ENCODE measurements around the gene MARCKSL1. TPM values are rescaled to one million over a fixed set of nuclear protein-coding genes. Genes with fewer than 3 reads are reported as not detected.
A peak's percentile ranks its signal among the peaks of the same experiment; 100 is the strongest.

Gene MARCKSL1
- total and polyA plus RNA-seq, 2 donors (not counting 1 experiment from before 2014, with no cell fraction given): 73.2 to 106 TPM

- Histone ChIP-seq H3K4me1 (ENCODE audit: control insufficient read depth in 2 of 2, insufficient read depth in 2 of 2, low read length in 2 of 2) (peaks cover 21 to 24% of the 10 kb centered on the region in 2 donors), H3K4me2 (replicated peaks; ENCODE audit: low read depth, low read length, poor library complexity, severe bottlenecking) (no peak overlapping the region), H3K27ac (ENCODE audit: low read length in 2 of 2) (no peak overlapping the region), H4K20me1 (ENCODE audit: control insufficient read depth, insufficient read depth, low read length, poor library complexity, severe bottlenecking) (peaks cover 10% of the 10 kb centered on the region), H3K4me3 (ENCODE audit: control extremely low read depth in 1 of 5, extremely low read depth in 1 of 5, insufficient read depth in 1 of 5, low read depth in 2 of 5, low read length in 4 of 5) (no peak overlapping the region), H3K79me2 (ENCODE audit: control insufficient read depth, insufficient read depth, low read length) (peaks cover 56% of the 10 kb centered on the region), H3K9me3 (ENCODE audit: control extremely low read depth in 1 of 3, control insufficient read depth in 2 of 3, insufficient read depth in 1 of 3, low read length in 2 of 3) (no peaks in the 10 kb centered on the region), H3K9ac (ENCODE audit: low read length) (no peak overlapping the region), H2AFZ (ENCODE audit: insufficient read depth, low read depth, low read length, poor library complexity, severe bottlenecking) (no peak overlapping the region), H3K36me3 (replicated peaks in 1 of 2; ENCODE audit: control extremely low read depth in 1 of 2, control insufficient read depth in 1 of 2, extremely low read depth in 1 of 2, insufficient read depth in 2 of 2, low read length in 1 of 2) (peaks cover 4 to 80% of the 10 kb centered on the region in 2 experiments), H3K27me3 (replicated peaks in 1 of 4; ENCODE audit: control extremely low read depth in 1 of 4, control insufficient read depth in 3 of 4, insufficient read depth in 4 of 4, low read length in 3 of 4) (no peaks in the 10 kb centered on the region)
- CTCF ChIA-PET: interaction anchor here (1.9 kb wide), 1 partner anchor 112 kb away, joined by 5 read pairs; no protein-coding TSS in a partner anchor
- Mint-ChIP-seq H3K4me3 (no peak overlapping the region), H3K27me3 (no peaks in the 10 kb centered on the region), H3K27ac (no peak overlapping the region), H3K9me3 (ENCODE audit: insufficient read depth) (no peaks in the 10 kb centered on the region), H3K4me1 (peaks cover 24% of the 10 kb centered on the region)
- POLR2A ChIA-PET: no interaction called here
- WGBS (ENCODE audit: insufficient coverage): 98% methylated on average over 8 of the region's 11 CpGs
- TF ChIP-seq EZH2 (IDR thresholded peaks at IDR 0.05; ENCODE audit: borderline replicate concordance, insufficient read depth, low read depth, low read length, poor library complexity, severe bottlenecking) (no peak), CTCF (IDR thresholded peaks at IDR 0.05) (no peak)
- DNase-seq (no peak), ATAC-seq (ENCODE audit: low read depth) (no peak)
- intact Hi-C loops (cut with micrococcal nuclease): no loop called here
Measured at GRCh38 chr1:32327204-32327603, 8.8 kb downstream of the MARCKSL1 start.

- H3K27me3 ChIP-seq (replicated peaks in 1 of 4; ENCODE audit: control extremely low read depth in 1 of 4, control insufficient read depth in 3 of 4, insufficient read depth in 4 of 4, low read length in 3 of 4): no peaks in the 10 kb centered on the region
- H3K27me3 Mint-ChIP-seq: no peaks in the 10 kb centered on the region
- peak overlapping the region; percentile 80 for H3K4me3 Mint-ChIP-seq
- peak overlapping the region; percentile 59 to 63 for H3K27ac ChIP-seq (ENCODE audit: low read length in 2 of 2)
- CTCF ChIA-PET: interaction anchor here (0.5 to 10.2 kb wide), 18 partner anchors 10 to 276 kb away, joined by 3 to 118 read pairs (median 3); partner anchors contain the start of genes CCDC28B, FAM167B, HDAC1 and LCK
- no peak for TF ChIP-seq EZH2 (IDR thresholded peaks at IDR 0.05; ENCODE audit: borderline replicate concordance, insufficient read depth, low read depth, low read length, poor library complexity, severe bottlenecking)
- TF ChIP-seq CTCF (IDR thresholded peaks at IDR 0.05): no peak
- peaks cover 79% of the 10 kb centered on the region for H3K79me2 ChIP-seq (ENCODE audit: control insufficient read depth, insufficient read depth, low read length)
- peak; percentile 35 for ATAC-seq (ENCODE audit: low read depth)
- peak overlapping the region; percentile 69 for H3K4me2 ChIP-seq (replicated peaks; ENCODE audit: low read depth, low read length, poor library complexity, severe bottlenecking)
- DNase-seq: no peak
- peak overlapping the region; percentile 89 for H3K27ac Mint-ChIP-seq
- POLR2A ChIA-PET: interaction anchor here (0.7 to 5.1 kb wide), 8 partner anchors 9 to 81 kb away, joined by 3 to 35 read pairs (median 6); partner anchors contain the start of genes HDAC1 and MARCKSL1
- H3K4me1 ChIP-seq (ENCODE audit: control insufficient read depth in 2 of 2, insufficient read depth in 2 of 2, low read length in 2 of 2): peaks cover 70 to 78% of the 10 kb centered on the region in 2 donors
- intact Hi-C loops (cut with micrococcal nuclease): no loop called here
- H3K9ac ChIP-seq (ENCODE audit: low read length): peak overlapping the region; percentile 37
- no CpG with 5 or more reads among the region's 5 CpGs for WGBS (ENCODE audit: insufficient coverage)
- H3K9me3 Mint-ChIP-seq (ENCODE audit: insufficient read depth): no peaks in the 10 kb centered on the region
- peak overlapping the region in 3 of 5 experiments; percentile 5 to 34 (median 12) for H3K4me3 ChIP-seq (ENCODE audit: control extremely low read depth in 1 of 5, extremely low read depth in 1 of 5, insufficient read depth in 1 of 5, low read depth in 2 of 5, low read length in 4 of 5)
- H2AFZ ChIP-seq (ENCODE audit: insufficient read depth, low read depth, low read length, poor library complexity, severe bottlenecking): no peak overlapping the region
- H4K20me1 ChIP-seq (ENCODE audit: control insufficient read depth, insufficient read depth, low read length, poor library complexity, severe bottlenecking): no peaks in the 10 kb centered on the region
- H3K36me3 ChIP-seq (replicated peaks in 1 of 2; ENCODE audit: control extremely low read depth in 1 of 2, control insufficient read depth in 1 of 2, extremely low read depth in 1 of 2, insufficient read depth in 2 of 2, low read length in 1 of 2): peaks cover 4 to 49% of the 10 kb centered on the region in 2 experiments
- peaks cover 57% of the 10 kb centered on the region for H3K4me1 Mint-ChIP-seq
- H3K9me3 ChIP-seq (ENCODE audit: control extremely low read depth in 1 of 3, control insufficient read depth in 2 of 3, insufficient read depth in 1 of 3, low read length in 2 of 3): peaks cover 0 to 6% (median 0%) of the 10 kb centered on the region in 3 donors
Measured at GRCh38 chr1:32321712-32322291, 14.2 kb downstream of the MARCKSL1 start.

Data from B cell (primary cell).